Keratinocyte (primary cell): ENCODE measurements around the gene MN1.

Experiments used
- CTCF ChIP-seq, 3 experiments: IDR thresholded peaks in 1 of 3; conservative IDR thresholded peaks in 1 of 3; optimal IDR thresholded peaks in 1 of 3; 2 replicates in 2 of 3; 3 replicates in 1 of 3; pipeline versions ENCODE3 to v1.5.1; 2011; ENCODE audit warnings: low read length in 3 of 3, mild to moderate bottlenecking in 3 of 3, moderate library complexity in 2 of 3, control low read depth in 1 of 3, inconsistent platforms in 1 of 3; ENCODE audit not compliant: insufficient read depth in 2 of 3; ENCODE audit errors: extremely low read depth in 1 of 3
- EZH2 ChIP-seq: IDR thresholded peaks from one replicate; pipeline ENCODE4 v1.6.1; 2012; ENCODE audit warnings: inconsistent platforms, mild to moderate bottlenecking, low read length, moderate library complexity

- TF ChIP-seq CTCF (optimal IDR thresholded peaks at IDR 0.05 in 1 of 3, IDR thresholded peaks at IDR 0.05 in 1 of 3, conservative IDR thresholded peaks at IDR 0.05 in 1 of 3; ENCODE audit: extremely low read depth in 1 of 3, insufficient read depth in 2 of 3, low read length in 3 of 3) (no peak), EZH2 (no peak)
Observed at GRCh38 chr22:27779643-27780042, 21.9 kb downstream of the MN1 start.
